ENCODE results near the gene REEP2.
"Not testable (repeated sequence)": the region's sequence is repeated elsewhere in the genome, so short reads cannot be mapped to it uniquely, and the experiment has no call there.

Gene REEP2

DNA sequence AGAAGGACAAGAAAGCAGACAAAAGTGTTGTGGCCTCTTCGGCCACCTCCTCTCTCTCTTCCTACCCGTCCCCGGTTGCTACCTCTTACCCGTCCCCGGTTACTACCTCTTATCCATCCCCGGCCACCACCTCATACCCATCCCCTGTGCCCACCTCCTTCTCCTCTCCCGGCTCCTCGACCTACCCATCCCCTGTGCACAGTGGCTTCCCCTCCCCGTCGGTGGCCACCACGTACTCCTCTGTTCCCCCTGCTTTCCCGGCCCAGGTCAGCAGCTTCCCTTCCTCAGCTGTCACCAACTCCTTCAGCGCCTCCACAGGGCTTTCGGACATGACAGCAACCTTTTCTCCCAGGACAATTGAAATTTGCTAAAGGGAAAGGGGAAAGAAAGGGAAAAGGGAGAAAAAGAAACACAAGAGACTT lies 28.9 kb downstream of the REEP2 start:
- DNase-seq, result no peak

DNA sequence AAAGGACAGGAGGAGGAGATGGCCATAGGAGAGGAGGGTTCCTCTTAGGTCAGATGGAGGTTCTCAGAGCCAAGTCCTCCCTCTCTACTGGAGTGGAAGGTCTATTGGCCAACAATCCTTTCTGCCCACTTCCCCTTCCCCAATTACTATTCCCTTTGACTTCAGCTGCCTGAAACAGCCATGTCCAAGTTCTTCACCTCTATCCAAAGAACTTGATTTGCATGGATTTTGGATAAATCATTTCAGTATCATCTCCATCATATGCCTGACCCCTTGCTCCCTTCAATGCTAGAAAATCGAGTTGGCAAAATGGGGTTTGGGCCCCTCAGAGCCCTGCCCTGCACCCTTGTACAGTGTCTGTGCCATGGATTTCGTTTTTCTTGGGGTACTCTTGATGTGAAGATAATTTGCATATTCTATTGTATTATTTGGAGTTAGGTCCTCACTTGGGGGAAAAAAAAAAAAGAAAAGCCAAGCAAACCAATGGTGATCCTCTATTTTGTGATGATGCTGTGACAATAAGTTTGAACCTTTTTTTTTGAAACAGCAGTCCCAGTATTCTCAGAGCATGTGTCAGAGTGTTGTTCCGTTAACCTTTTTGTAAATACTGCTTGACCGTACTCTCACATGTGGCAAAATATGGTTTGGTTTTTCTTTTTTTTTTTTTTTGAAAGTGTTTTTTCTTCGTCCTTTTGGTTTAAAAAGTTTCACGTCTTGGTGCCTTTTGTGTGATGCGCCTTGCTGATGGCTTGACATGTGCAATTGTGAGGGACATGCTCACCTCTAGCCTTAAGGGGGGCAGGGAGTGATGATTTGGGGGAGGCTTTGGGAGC lies 29.5 kb downstream of the REEP2 start:
- no peak for DNase-seq

DNA sequence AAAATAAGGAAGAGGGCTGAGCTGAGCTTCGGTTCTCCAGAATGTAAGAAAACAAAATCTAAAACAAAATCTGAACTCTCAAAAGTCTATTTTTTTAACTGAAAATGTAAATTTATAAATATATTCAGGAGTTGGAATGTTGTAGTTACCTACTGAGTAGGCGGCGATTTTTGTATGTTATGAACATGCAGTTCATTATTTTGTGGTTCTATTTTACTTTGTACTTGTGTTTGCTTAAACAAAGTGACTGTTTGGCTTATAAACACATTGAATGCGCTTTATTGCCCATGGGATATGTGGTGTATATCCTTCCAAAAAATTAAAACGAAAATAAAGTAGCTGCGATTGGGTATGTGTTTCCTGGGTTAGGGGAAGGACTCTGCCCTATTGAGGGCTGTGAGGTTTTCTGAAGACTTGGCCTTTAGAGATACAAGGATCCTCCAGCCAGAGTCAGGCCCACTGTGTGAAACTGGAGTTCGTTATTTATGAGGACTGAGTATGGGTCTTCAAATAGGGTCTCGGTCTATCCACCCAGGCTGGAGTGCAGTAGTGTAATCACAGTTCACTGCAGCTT lies 30.2 kb downstream of the REEP2 start:
- DNase-seq, result no peak

DNA sequence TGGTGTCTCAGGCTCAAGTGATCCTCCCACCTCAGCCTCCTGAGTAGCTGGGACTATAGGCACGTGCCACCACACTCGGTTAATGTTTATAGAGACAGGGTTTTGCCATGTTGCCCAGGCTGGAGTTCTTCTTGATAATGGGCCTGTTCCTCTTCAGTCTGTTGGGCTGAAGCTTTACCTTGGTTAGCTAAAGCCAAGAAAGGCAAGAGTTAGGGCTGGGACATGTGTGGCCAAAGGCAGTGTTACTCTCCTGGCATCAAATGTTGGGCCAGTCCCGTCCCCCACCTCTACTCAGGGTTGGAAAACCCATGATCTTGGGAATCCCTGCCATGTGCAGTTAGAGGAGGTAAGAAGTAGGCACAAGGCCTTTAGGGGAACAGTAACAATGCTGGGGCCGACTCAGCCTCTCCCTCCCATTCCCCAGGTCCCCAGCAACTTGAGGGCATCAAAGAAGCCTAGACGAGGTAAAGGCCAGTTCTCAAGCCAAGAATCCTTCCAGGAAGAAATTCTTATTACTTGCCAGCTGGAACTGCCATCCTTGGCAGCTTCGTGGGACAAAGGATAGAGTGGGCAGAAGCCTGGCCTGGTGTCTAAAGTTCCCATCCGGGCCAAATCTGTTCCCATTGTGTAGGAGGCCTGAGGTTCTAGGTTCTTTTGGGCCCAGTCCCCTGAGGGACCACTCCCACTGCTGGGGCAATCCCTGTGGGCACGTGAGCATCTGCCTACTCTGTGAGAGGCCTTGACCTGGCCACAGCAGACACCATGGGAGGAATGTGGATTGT lies 30.9 kb downstream of the REEP2 start:
- no peak for DNase-seq

DNA sequence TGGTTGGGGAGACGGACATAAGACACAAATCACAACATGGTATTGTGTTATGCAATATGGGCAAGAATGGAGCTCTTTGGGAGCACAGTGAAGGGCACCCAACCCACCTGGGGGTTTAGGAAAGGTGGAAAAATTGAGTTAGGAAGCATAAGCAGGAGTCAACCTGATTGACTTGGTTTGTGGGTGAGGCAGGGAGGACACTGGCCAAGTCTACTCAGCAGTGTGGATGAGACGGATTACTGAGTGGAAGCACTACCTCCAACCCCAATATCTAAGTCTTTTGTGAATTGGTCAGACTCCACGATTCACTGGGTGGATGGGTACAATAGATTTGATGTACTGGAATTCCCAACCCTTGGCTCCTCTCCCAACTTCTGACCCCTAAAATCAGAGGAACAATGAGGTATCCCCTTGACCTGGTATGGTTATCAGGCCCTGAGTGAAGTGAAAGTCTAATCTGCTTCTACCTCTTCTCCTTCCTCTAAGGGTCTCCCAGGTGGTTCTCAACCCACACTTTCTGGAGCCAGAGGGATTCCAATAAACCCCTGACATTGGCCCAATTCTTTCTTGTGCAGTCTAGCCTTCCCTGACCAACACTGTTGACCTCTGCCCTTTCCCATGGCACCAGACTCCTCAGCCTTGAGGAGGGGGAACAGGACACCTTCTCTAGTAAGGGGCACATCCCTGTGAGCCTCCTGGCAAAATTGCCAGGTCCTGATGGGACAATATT lies 31.6 kb downstream of the REEP2 start:
- DNase-seq, result no peak

- no peak for DNase-seq
These were observed 32.1 kb downstream of the REEP2 start for GRCh38 chr5:138471052-138471361.

DNA sequence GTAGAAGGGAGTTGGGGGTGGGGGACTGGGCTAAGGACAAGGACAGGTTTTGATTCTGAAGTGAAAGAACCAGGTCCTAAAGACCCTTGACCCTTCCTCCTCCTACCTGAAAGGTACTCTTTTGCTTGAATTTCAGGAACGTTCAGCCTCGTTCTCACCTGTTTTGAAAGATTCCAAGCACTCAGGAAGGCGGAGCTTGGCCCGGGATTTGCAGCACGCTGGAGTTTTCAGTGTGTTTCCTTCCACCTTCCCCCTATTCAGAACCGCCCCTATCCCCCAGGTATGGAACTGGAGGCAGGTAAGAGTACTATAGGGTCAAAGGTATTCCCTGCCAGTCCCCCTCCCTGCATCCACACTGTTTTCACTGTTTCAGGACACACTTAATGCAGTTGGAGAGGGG lies 33.5 kb downstream of the REEP2 start:
- no peak for DNase-seq

- not testable (repeated sequence) for DNase-seq
These were observed 34.3 kb downstream of the REEP2 start for GRCh38 chr5:138473151-138473550.

DNA sequence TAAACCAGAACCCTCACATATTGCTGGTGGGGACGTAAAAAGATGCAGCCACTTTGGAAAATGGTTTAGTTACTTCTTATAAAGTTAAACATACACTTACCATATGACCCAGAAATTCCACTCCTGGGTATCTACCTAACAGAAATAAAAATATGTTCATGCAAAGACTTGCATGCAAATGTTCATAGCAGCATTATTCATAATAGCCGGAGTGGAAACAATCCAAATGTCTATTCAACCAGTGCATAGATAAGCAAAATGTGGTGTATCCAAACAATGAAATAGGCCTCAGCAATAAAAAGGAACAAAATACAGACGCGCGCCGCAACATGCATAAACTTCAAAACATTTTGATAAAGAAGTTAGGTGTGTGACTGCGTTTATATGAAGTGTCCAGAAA lies 38.1 kb downstream of the REEP2 start:
- DNase-seq, result no peak

- DNase-seq, result no peak
These were observed 43.8 kb downstream of the REEP2 start for GRCh38 chr5:138482638-138483037.

DNA sequence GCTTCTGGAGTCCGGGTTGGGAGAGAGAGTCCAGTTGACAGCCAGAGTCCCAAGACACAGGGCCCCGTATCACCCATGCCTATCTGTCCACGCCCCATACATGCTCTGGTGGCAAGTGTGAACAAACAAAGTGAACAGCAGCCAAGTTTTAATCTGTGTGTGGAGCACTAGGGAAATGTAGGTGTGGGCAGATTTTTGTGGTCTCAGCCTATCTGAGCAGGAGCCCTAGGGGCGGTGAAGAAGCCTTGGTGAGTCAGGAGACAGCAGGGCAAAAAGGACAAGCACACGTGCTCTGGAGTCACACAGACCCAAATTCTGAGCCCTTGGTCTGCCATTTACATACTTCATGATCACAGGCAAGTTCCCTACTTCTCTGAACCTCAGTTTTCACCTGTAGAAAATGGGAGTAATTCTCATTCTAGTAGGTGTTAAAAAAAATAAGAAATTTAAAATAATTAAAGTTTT lies 49.7 kb downstream of the REEP2 start:
- DNase-seq, result peak; percentile 93

GRCh38 chr5:138489683-138490061 lies 50.8 kb downstream of the REEP2 start:
- no peak for DNase-seq

GRCh38 chr5:138490648-138491283 lies 51.9 kb downstream of the REEP2 start:
- DNase-seq, result peak; percentile 34

DNA sequence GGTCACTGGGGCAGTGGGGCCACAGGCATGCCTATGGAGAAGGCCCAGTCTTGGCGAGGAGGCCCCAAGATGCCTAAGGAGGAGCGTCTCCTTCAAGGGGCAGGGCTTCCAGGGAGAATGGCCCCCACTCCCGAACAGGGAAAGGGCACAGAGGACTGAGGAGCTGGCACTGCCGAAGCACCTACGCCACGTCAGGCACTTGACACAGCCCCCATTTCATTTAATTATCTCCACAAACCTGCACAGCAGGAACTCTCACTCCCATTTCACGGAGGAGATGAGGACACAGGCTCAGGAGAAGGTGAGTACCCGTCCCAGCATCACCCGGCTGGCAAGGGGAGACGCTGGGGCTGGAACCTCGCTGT lies 52.4 kb downstream of the REEP2 start:
- DNase-seq, result no peak

GRCh38 chr5:138491669-138492559 lies 53.1 kb downstream of the REEP2 start:
- DNase-seq, result peak; percentile 92

DNA sequence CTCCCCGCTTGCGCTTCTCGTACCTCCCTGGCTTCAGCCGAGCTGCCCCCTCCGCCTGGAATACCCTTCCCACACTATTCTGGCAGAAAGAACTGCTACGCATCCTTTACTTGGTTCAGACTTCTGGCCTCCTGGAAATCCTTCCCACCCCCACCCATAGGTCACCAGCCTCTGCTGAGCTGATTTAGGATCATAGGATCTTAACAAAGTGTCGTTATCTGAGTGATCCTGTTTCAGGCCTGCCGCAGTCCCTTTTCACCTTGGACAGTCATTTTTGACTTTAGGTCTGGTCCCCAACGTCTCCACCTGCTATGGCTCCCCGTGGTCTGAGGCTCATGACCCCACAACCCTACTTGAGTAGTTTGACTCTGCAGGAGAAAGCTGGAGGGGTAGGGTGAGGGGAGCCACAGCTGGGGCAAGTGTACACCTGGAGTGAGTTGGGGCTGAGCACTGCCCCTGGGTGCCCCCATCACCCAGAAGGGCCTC lies 53.7 kb downstream of the REEP2 start:
- no peak for DNase-seq

GRCh38 chr5:138495351-138495750 lies 56.5 kb downstream of the REEP2 start:
- DNase-seq, result no peak
